MM.1S (cell line): ENCODE results near the gene PRKCB.

Source experiments
- DNase-seq: peaks from one replicate; pipeline ENCODE4 v3.0.0-alpha.2; 2015
- H2AFZ ChIP-seq: fragments of 300-600 bp; sonication (generic); 2 replicates; pipeline ENCODE4 v1.6.0; 2016; ENCODE audit warnings: antibody characterized with exemption, low read length
- H3F3A ChIP-seq: fragments of 300-600 bp; sonication (generic); 2 replicates; pipeline ENCODE4 v1.6.1; 2016; ENCODE audit warnings: mild to moderate bottlenecking, antibody characterized with exemption, low read length, moderate library complexity, mixed read lengths; ENCODE audit not compliant: insufficient read depth
- H3K27ac ChIP-seq: fragments of 300-600 bp; sonication (generic); 2 replicates; pipeline ENCODE4 v1.5.1; 2016; ENCODE audit warnings: mild to moderate bottlenecking, low read length
- H3K27me3 ChIP-seq: fragments of 300-600 bp; sonication (generic); replicated peaks from 2 replicates; pipeline ENCODE4 v1.6.0; 2016; ENCODE audit warnings: low read length; ENCODE audit not compliant: insufficient read depth
- H3K36me3 ChIP-seq: fragments of 300-600 bp; sonication (generic); replicated peaks from 2 replicates; pipeline ENCODE4 v1.6.1; 2016; ENCODE audit warnings: mild to moderate bottlenecking, low read length, mixed read lengths; ENCODE audit not compliant: insufficient read depth
- H3K4me1 ChIP-seq: fragments of 300-600 bp; sonication (generic); 2 replicates; pipeline ENCODE4 v1.6.1; 2016; ENCODE audit warnings: low read length, mixed read lengths
- H3K4me2 ChIP-seq: fragments of 300-600 bp; sonication (generic); 2 replicates; pipeline ENCODE4 v1.6.0; 2016; ENCODE audit warnings: low read depth, low read length
- H3K4me3 ChIP-seq: fragments of 300-600 bp; sonication (generic); 2 replicates; pipeline ENCODE4 v1.5.1; 2016; ENCODE audit warnings: low read length, mixed read lengths
- H3K79me2 ChIP-seq: fragments of 300-600 bp; sonication (generic); 2 replicates; pipeline ENCODE4 v1.6.1; 2016; ENCODE audit warnings: mixed run types, low read length, mixed read lengths
- H3K9ac ChIP-seq: fragments of 300-600 bp; sonication (generic); 2 replicates; pipeline ENCODE4 v1.6.1; 2016; ENCODE audit warnings: low read length, mixed read lengths
- H3K9me2 ChIP-seq: fragments of 300-600 bp; sonication (generic); replicated peaks from 2 replicates; pipeline ENCODE4 v1.6.1; 2016; ENCODE audit warnings: mild to moderate bottlenecking, low read length, mixed read lengths; ENCODE audit not compliant: insufficient read depth
- H3K9me3 ChIP-seq: fragments of 300-600 bp; sonication (generic); replicated peaks from 2 replicates; pipeline ENCODE4 v1.6.1; 2016; ENCODE audit warnings: mild to moderate bottlenecking, low read length, mixed read lengths; ENCODE audit not compliant: insufficient read depth
- H4K20me1 ChIP-seq: fragments of 300-600 bp; sonication (generic); 2 replicates; pipeline ENCODE4 v1.6.1; 2016; ENCODE audit warnings: mild to moderate bottlenecking, low read length, moderate library complexity, mixed read lengths; ENCODE audit not compliant: insufficient read depth
- CTCF ChIP-seq: fragments of 300-600 bp; sonication (generic); IDR thresholded peaks from 2 replicates; pipeline ENCODE4 v1.5.1; 2016; ENCODE audit warnings: antibody characterized with exemption, low read length, mixed read lengths
- EZH2 ChIP-seq: fragments of 300-600 bp; sonication (generic); optimal IDR thresholded peaks from 2 replicates; pipeline ENCODE3; 2017; ENCODE audit warnings: low read depth, mild to moderate bottlenecking, antibody characterized with exemption, low read length, mixed read lengths
- EZH2phosphoT487 ChIP-seq: fragments of 300-600 bp; sonication (generic); IDR thresholded peaks from 2 replicates; pipeline ENCODE4 v1.6.1; 2018; ENCODE audit warnings: antibody characterized with exemption, low read length

PRKCB gene

GRCh38 chr16:23852794-23853562 lies 17.2 kb downstream of the PRKCB start:
- no peaks in the 10 kb centered on the region for H3K4me1 ChIP-seq

GRCh38 chr16:23855010-23855409 lies 19.2 kb downstream of the PRKCB start:
- Histone ChIP-seq H2AFZ (no peak overlapping the region), H3K36me3 (no peaks in the 10 kb centered on the region), H3K9me2 (no peaks in the 10 kb centered on the region), H3K4me1 (0 out of 2 replicates have a peak, but pooled peaks cover 3% of the 10 kb centered on the region), H3K27me3 (no peaks in the 10 kb centered on the region), H3K27ac (no peak overlapping the region), H3K9me3 (no peaks in the 10 kb centered on the region), H3K79me2 (no peaks in the 10 kb centered on the region), H3K9ac (no peak overlapping the region), H3K4me3 (no peak overlapping the region), H4K20me1 (no peaks in the 10 kb centered on the region), H3K4me2 (no peak overlapping the region), H3F3A (no peaks in the 10 kb centered on the region)
- DNase-seq, result no peak
- no peak for TF ChIP-seq CTCF

More at GRCh38 chr16:23852794-23853562, 17.2 kb downstream of the PRKCB start:
- Histone ChIP-seq H3K9ac (no peak overlapping the region), H3K27ac (no peak overlapping the region), H2AFZ (no peak overlapping the region), H4K20me1 (no peaks in the 10 kb centered on the region), H3K4me3 (no peak overlapping the region), H3K79me2 (no peaks in the 10 kb centered on the region), H3K9me3 (no peaks in the 10 kb centered on the region), H3K9me2 (no peaks in the 10 kb centered on the region), H3F3A (no peaks in the 10 kb centered on the region), H3K4me2 (no peak overlapping the region), H3K36me3 (no peaks in the 10 kb centered on the region), H3K27me3 (no peaks in the 10 kb centered on the region)
- TF ChIP-seq CTCF (no peak), EZH2phosphoT487 (no peak), EZH2 (no peak)
- DNase-seq, result no peak

- Histone ChIP-seq H3K9ac (no peak overlapping the region), H3K79me2 (no peaks in the 10 kb centered on the region), H4K20me1 (no peaks in the 10 kb centered on the region), H3K27me3 (no peaks in the 10 kb centered on the region), H3F3A (no peaks in the 10 kb centered on the region), H3K4me3 (no peak overlapping the region), H3K9me2 (no peaks in the 10 kb centered on the region), H3K4me2 (no peak overlapping the region), H3K36me3 (no peaks in the 10 kb centered on the region), H3K9me3 (no peaks in the 10 kb centered on the region), H3K4me1 (0 out of 2 replicates have a peak, but pooled peaks cover 5% of the 10 kb centered on the region), H3K27ac (no peak overlapping the region), H2AFZ (no peak overlapping the region)
- no peak for TF ChIP-seq EZH2
- no peak for TF ChIP-seq CTCF
- TF ChIP-seq EZH2phosphoT487, result no peak
- no peak for DNase-seq
Measured at GRCh38 chr16:23856251-23856709, 20.5 kb downstream of the PRKCB start.
